Heart left ventricle (tissue), 13 donors: ENCODE measurements around the gene ANKRD39.

ENCODE experiments used
- POLR2A ChIP-seq, 2 donors: fragments of 450-650 bp; IDR thresholded peaks; one replicate each; pipeline ENCODE4 v1.6.1; 2017; ENCODE audit warnings: antibody characterized with exemption in 2 of 2, mild to moderate bottlenecking in 2 of 2, moderate library complexity in 2 of 2
- TF ChIP-seq, protein P1 (sequence below), 12 donors: fragments of 200-600 bp; sonication (generic) in 4 of 12; IDR thresholded peaks; one replicate each; pipeline versions ENCODE4 v1.5.0 to v1.8.0; 2018 to 2022; ENCODE audit warnings: antibody characterized with exemption in 12 of 12, mild to moderate bottlenecking in 5 of 12
- donor health status: ischemic (EF 13 %, LVEDD 7.1; RV severe dilation, severe dysfunction).
- donor health status: DM: no; HTN: yes; CAD: no.
- donor health status: DM: no; HTN: no; CAD: no.
- donor health status: ischemic (EF 25% LVEDD 6.9; RV normal size, moderate dysfunction).
- donor health status: ischemic (EF 25% LVEDD 5.7; RV mildly dilated, moderate dysfunction).
- donor health status: ischemic (EF 35%, LVEDD 5.7; RV mildly dilated, moderate dysfunction).
- donor health status: nonischemic (EF 11% LVEDD 7.7; RV severe dilation, severe dysfunction).
- donor health status: DM: yes; HTN: yes; CAD: no.
- donor health status: PGD.
- donor health status: ischemic (EF 29% LVEDD 5.4; RV normal size, mild dysfunction).
- donor health status: nonischemic (EF 23%, LVEDD 6.1; RV moderate dilation, normal function).

DNA sequence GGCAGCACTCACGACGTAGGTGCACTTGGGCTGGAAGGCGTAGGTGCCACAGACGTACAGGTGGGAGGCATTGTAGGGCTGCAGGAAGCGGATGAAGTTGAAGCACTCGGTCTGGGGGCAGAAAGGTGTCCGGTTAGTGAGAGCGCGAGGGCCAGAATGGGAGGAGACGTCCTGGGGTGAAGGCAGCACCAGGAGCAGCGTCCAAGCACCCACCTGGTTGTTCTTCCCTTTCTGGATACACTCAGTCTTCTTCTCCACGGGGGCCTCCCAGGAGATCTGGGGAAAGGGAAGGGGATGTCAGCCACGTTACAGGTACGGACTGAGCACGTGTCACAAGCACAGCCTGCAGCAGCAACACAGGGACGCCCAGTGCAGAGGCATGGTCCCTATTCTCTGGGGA is 7.8 kb upstream of the ANKRD39 start:
- TF ChIP-seq, protein P1, sequence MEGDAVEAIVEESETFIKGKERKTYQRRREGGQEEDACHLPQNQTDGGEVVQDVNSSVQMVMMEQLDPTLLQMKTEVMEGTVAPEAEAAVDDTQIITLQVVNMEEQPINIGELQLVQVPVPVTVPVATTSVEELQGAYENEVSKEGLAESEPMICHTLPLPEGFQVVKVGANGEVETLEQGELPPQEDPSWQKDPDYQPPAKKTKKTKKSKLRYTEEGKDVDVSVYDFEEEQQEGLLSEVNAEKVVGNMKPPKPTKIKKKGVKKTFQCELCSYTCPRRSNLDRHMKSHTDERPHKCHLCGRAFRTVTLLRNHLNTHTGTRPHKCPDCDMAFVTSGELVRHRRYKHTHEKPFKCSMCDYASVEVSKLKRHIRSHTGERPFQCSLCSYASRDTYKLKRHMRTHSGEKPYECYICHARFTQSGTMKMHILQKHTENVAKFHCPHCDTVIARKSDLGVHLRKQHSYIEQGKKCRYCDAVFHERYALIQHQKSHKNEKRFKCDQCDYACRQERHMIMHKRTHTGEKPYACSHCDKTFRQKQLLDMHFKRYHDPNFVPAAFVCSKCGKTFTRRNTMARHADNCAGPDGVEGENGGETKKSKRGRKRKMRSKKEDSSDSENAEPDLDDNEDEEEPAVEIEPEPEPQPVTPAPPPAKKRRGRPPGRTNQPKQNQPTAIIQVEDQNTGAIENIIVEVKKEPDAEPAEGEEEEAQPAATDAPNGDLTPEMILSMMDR (IDR thresholded peaks at IDR 0.05) = no peak
- TF ChIP-seq POLR2A (IDR thresholded peaks at IDR 0.05) = no peak
